H1 (cell line): Measurements from ENCODE around the gene EDC3. TPM values are rescaled to one million over a fixed set of nuclear protein-coding genes. Genes with fewer than 3 reads are reported as not detected.

ENCODE experiments used
- CBX8 ChIP-seq: fragments of 300-800, 300-1000 bp; sonication (generic); IDR thresholded peaks from 2 replicates; pipeline ENCODE4 v1.7.1; 2016; ENCODE audit warnings: low read depth, low read length, borderline replicate concordance
- CHD1 ChIP-seq: IDR thresholded peaks from 2 replicates; pipeline ENCODE4 v1.6.1; 2012; ENCODE audit warnings: low read depth, low read length, improper control_type of control experiment
- CREB1 ChIP-seq: IDR thresholded peaks from 2 replicates; pipeline ENCODE4 v1.6.1; 2012; ENCODE audit warnings: inconsistent platforms
- GTF2F1 ChIP-seq: IDR thresholded peaks from 2 replicates; pipeline ENCODE4 v1.6.1; 2012; ENCODE audit warnings: low read depth, low read length, improper control_type of control experiment, borderline replicate concordance
- JUN ChIP-seq: IDR thresholded peaks from 2 replicates; pipeline ENCODE4 v1.6.1; 2011; ENCODE audit warnings: low read depth, mild to moderate bottlenecking, improper control_type of control experiment, low read length
- POLR2AphosphoS5 ChIP-seq: IDR thresholded peaks from 2 replicates; pipeline ENCODE4 v1.6.1; 2011; ENCODE audit warnings: low read depth, low read length
- SIX5 ChIP-seq: IDR thresholded peaks from 2 replicates; pipeline ENCODE4 v1.6.1; 2011; ENCODE audit warnings: mild to moderate bottlenecking, low read depth, low read length
- TCF12 ChIP-seq: IDR thresholded peaks from 2 replicates; pipeline ENCODE4 v1.6.1; 2011; ENCODE audit warnings: low read depth, mild to moderate bottlenecking, low read length
- polyA plus RNA-seq, 7 experiments: library from polyadenylated mRNA; depleted of rRNA in 3 of 7; stranded (reverse) in 5 of 7; unstranded in 2 of 7; fragments of >200 nt in 5 of 7; fragments of 200-250 nt in 2 of 7; gene quantifications; 1 replicate in 5 of 7; 2 replicates in 1 of 7; 4 replicates in 1 of 7; pipeline versions ENCODE4 v1.2.1 to v1.2.3, GENCODE V29; 2011 to 2013; ENCODE audit warnings: missing spikeins in 2 of 7, mixed read lengths in 2 of 7
- total RNA-seq: library from RNA; stranded (reverse); fragmentation: NEBNext Ultra II Directional; extraction: Animal tissue kit (Norgen Biotek cat#: 25700); gene quantifications from 2 replicates; pipeline ENCODE4 v1.2.1, GENCODE V29; 2021
- TF ChIP-seq, protein P1 (sequence below): fragments of 300-600 bp; sonication (generic); IDR thresholded peaks from 2 replicates; pipeline ENCODE4 v1.7.1; 2012; ENCODE audit warnings: low read length, moderate library complexity, mild to moderate bottlenecking, inconsistent platforms; ENCODE audit not compliant: insufficient replicate concordance
- TF ChIP-seq, protein P2 (sequence below): IDR thresholded peaks from 2 replicates; pipeline ENCODE4 v1.6.1; 2012; ENCODE audit warnings: inconsistent platforms

EDC3 gene
- total and polyA plus RNA-seq, 2 of the 8 experiments (the other 6 are each of a cell fraction or from before 2014, with no cell fraction given), result 45.0 to 50.8 TPM

DNA sequence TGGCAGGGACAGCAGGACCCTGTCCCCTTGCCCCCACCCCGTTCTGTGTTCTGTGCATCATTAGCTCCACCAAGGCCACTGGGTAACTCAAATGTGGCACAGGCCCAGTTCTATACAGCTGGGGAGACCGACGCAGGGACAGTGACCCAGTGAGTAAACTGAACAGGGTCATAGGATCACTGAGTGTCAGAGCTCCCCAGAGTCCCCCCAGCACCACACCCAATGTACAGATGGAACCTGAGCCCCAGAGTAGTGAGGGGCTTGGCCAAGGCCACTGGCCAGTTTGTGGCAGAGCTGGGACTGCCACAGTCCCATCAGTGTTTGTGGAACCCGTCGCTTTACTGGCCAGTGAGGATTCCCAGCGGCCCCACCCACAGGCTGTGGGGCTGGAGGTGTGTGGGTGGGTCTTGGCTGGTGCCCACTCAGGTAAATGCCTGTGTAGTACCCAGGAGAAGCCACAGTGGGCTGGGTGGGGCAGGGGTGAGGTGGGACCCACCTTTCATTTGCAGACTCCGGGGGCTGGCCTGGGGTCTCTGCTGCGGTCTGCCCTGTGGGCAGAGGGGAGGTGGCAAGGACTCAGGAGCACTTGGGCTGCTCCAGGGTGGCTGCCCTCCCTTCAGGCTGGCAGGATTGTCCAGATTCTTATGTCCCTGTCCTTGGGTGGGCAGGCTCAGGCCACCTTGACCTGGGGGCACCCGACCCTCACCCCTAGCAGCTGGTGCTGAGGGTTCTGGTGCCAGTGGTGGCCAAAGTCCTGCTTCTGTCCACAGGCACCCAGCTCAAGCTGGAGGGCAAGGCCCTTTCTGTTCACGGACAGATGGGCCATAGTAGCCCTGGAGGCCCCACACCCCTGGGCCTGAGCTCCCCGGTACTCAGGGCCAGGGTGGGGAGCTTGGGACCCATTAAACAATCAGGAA, 91.8 kb downstream of the EDC3 start (continued):
- TF ChIP-seq, protein P1, sequence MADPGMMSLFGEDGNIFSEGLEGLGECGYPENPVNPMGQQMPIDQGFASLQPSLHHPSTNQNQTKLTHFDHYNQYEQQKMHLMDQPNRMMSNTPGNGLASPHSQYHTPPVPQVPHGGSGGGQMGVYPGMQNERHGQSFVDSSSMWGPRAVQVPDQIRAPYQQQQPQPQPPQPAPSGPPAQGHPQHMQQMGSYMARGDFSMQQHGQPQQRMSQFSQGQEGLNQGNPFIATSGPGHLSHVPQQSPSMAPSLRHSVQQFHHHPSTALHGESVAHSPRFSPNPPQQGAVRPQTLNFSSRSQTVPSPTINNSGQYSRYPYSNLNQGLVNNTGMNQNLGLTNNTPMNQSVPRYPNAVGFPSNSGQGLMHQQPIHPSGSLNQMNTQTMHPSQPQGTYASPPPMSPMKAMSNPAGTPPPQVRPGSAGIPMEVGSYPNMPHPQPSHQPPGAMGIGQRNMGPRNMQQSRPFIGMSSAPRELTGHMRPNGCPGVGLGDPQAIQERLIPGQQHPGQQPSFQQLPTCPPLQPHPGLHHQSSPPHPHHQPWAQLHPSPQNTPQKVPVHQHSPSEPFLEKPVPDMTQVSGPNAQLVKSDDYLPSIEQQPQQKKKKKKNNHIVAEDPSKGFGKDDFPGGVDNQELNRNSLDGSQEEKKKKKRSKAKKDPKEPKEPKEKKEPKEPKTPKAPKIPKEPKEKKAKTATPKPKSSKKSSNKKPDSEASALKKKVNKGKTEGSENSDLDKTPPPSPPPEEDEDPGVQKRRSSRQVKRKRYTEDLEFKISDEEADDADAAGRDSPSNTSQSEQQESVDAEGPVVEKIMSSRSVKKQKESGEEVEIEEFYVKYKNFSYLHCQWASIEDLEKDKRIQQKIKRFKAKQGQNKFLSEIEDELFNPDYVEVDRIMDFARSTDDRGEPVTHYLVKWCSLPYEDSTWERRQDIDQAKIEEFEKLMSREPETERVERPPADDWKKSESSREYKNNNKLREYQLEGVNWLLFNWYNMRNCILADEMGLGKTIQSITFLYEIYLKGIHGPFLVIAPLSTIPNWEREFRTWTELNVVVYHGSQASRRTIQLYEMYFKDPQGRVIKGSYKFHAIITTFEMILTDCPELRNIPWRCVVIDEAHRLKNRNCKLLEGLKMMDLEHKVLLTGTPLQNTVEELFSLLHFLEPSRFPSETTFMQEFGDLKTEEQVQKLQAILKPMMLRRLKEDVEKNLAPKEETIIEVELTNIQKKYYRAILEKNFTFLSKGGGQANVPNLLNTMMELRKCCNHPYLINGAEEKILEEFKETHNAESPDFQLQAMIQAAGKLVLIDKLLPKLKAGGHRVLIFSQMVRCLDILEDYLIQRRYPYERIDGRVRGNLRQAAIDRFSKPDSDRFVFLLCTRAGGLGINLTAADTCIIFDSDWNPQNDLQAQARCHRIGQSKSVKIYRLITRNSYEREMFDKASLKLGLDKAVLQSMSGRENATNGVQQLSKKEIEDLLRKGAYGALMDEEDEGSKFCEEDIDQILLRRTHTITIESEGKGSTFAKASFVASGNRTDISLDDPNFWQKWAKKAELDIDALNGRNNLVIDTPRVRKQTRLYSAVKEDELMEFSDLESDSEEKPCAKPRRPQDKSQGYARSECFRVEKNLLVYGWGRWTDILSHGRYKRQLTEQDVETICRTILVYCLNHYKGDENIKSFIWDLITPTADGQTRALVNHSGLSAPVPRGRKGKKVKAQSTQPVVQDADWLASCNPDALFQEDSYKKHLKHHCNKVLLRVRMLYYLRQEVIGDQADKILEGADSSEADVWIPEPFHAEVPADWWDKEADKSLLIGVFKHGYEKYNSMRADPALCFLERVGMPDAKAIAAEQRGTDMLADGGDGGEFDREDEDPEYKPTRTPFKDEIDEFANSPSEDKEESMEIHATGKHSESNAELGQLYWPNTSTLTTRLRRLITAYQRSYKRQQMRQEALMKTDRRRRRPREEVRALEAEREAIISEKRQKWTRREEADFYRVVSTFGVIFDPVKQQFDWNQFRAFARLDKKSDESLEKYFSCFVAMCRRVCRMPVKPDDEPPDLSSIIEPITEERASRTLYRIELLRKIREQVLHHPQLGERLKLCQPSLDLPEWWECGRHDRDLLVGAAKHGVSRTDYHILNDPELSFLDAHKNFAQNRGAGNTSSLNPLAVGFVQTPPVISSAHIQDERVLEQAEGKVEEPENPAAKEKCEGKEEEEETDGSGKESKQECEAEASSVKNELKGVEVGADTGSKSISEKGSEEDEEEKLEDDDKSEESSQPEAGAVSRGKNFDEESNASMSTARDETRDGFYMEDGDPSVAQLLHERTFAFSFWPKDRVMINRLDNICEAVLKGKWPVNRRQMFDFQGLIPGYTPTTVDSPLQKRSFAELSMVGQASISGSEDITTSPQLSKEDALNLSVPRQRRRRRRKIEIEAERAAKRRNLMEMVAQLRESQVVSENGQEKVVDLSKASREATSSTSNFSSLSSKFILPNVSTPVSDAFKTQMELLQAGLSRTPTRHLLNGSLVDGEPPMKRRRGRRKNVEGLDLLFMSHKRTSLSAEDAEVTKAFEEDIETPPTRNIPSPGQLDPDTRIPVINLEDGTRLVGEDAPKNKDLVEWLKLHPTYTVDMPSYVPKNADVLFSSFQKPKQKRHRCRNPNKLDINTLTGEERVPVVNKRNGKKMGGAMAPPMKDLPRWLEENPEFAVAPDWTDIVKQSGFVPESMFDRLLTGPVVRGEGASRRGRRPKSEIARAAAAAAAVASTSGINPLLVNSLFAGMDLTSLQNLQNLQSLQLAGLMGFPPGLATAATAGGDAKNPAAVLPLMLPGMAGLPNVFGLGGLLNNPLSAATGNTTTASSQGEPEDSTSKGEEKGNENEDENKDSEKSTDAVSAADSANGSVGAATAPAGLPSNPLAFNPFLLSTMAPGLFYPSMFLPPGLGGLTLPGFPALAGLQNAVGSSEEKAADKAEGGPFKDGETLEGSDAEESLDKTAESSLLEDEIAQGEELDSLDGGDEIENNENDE, result no peak
- TF ChIP-seq, protein P2, sequence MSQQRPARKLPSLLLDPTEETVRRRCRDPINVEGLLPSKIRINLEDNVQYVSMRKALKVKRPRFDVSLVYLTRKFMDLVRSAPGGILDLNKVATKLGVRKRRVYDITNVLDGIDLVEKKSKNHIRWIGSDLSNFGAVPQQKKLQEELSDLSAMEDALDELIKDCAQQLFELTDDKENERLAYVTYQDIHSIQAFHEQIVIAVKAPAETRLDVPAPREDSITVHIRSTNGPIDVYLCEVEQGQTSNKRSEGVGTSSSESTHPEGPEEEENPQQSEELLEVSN, result no peak
- TF ChIP-seq CHD1 (no peak), SIX5 (no peak), CBX8 (no peak), TCF12 (no peak), JUN (no peak), CREB1 (no peak), POLR2AphosphoS5 (no peak), GTF2F1 (no peak)
